ENCODE measurements around the gene GRAMD2B.
"Not testable (repeated sequence)": the region's sequence is repeated elsewhere in the genome, so short reads cannot be mapped to it uniquely, and the experiment has no call there.

Gene GRAMD2B

GRCh38 chr5:126516133-126516532, 92.9 kb downstream of the GRAMD2B start:
- no peak for DNase-seq

GRCh38 chr5:126516852-126517251, 93.6 kb downstream of the GRAMD2B start:
- no peak for DNase-seq

GRCh38 chr5:126519223-126519622, 96.0 kb downstream of the GRAMD2B start:
- not testable (repeated sequence) for DNase-seq

GRCh38 chr5:126519637-126520592, 96.7 kb downstream of the GRAMD2B start:
- no peak for DNase-seq

GRCh38 chr5:126520593-126520953, 97.4 kb downstream of the GRAMD2B start:
- DNase-seq: no peak

GRCh38 chr5:126521130-126521529, 97.9 kb downstream of the GRAMD2B start:
- no peak for DNase-seq

GRCh38 chr5:126523818-126524510, 100.8 kb downstream of the GRAMD2B start:
- no peak for DNase-seq

- no peak for DNase-seq
Observed at GRCh38 chr5:126525630-126526245, 102.5 kb downstream of the GRAMD2B start.

GRCh38 chr5:126526493-126526892, 103.3 kb downstream of the GRAMD2B start:
- no peak for DNase-seq

GRCh38 chr5:126527158-126527557, 103.9 kb downstream of the GRAMD2B start:
- DNase-seq: no peak

GRCh38 chr5:126527892-126528291, 104.7 kb downstream of the GRAMD2B start:
- DNase-seq: no peak

GRCh38 chr5:126531543-126532120, 108.4 kb downstream of the GRAMD2B start:
- no peak for DNase-seq

- no peak for DNase-seq
Observed at GRCh38 chr5:126534553-126534952, 111.3 kb downstream of the GRAMD2B start.

GRCh38 chr5:126535856-126536545, 112.8 kb downstream of the GRAMD2B start:
- DNase-seq: no peak

- DNase-seq: no peak
Observed at GRCh38 chr5:126536874-126537273, 113.7 kb downstream of the GRAMD2B start.

- DNase-seq: no peak
Observed at GRCh38 chr5:126538579-126538978, 115.4 kb downstream of the GRAMD2B start.

- DNase-seq: no peak
Observed at GRCh38 chr5:126540631-126541030, 117.4 kb downstream of the GRAMD2B start.

GRCh38 chr5:126542441-126542840, 119.2 kb downstream of the GRAMD2B start:
- no peak for DNase-seq

GRCh38 chr5:126543009-126543408, 119.8 kb downstream of the GRAMD2B start:
- DNase-seq: no peak

- DNase-seq: no peak
Observed at GRCh38 chr5:126543660-126544059, 120.5 kb downstream of the GRAMD2B start.

Data from activated CD4-positive, alpha-beta T cell treated with anti-CD3 and anti-CD28 coated beads, Interleukin-2, amount 50 U/mL, for 4 hours (primary cell).